ENCODE measurements around the gene SH2B2.

The SH2B2 gene

GRCh38 chr7:102253973-102254370 is 32.7 kb upstream of the SH2B2 start:
- ATAC-seq (ENCODE audit: insufficient read depth, low read depth): no peak
- Histone ChIP-seq H4K20me1 (ENCODE audit: insufficient read depth, low read length) (no peaks in the 10 kb centered on the region), H3K27ac (ENCODE audit: low read length) (no peak overlapping the region), H3K36me3 (ENCODE audit: insufficient read depth, low read length) (peaks cover 42% of the 10 kb centered on the region), H3K4me3 (ENCODE audit: low read depth in 1 of 2, low read length in 2 of 2) (no peak overlapping the region), H3K79me2 (ENCODE audit: insufficient read depth, low read length) (no peaks in the 10 kb centered on the region), H3K4me1 (ENCODE audit: insufficient read depth, low read length) (no peaks in the 10 kb centered on the region), H3K9ac (ENCODE audit: low read depth, low read length) (no peak overlapping the region), H3K4me2 (ENCODE audit: insufficient read depth, low read length) (no peak overlapping the region), H3K9me3 (ENCODE audit: insufficient read depth, low read length, severe bottlenecking) (no peaks in the 10 kb centered on the region), H3K27me3 (ENCODE audit: insufficient read depth, low read length, poor library complexity) (no peaks in the 10 kb centered on the region), H2AFZ (ENCODE audit: low read depth, low read length) (no peak overlapping the region)
- TF ChIP-seq CTCF (IDR thresholded peaks at IDR 0.05; ENCODE audit: borderline replicate concordance, extremely low read depth, low read length, poor library complexity, severe bottlenecking) (no peak), EZH2 (IDR thresholded peaks at IDR 0.05; ENCODE audit: borderline replicate concordance, low read depth, low read length, severe bottlenecking) (no peak)
- DNase-seq: no peak

GRCh38 chr7:102254521-102254920 is 32.1 kb upstream of the SH2B2 start:
- ATAC-seq (ENCODE audit: insufficient read depth, low read depth): no peak

GRCh38 chr7:102255501-102255900 is 31.2 kb upstream of the SH2B2 start:
- Histone ChIP-seq H3K4me1 (ENCODE audit: insufficient read depth, low read length) (no peaks in the 10 kb centered on the region), H2AFZ (ENCODE audit: low read depth, low read length) (no peak overlapping the region), H3K4me3 (ENCODE audit: low read depth in 1 of 2, low read length in 2 of 2) (no peak overlapping the region), H3K27ac (ENCODE audit: low read length) (no peak overlapping the region), H3K9ac (ENCODE audit: low read depth, low read length) (no peak overlapping the region), H4K20me1 (ENCODE audit: insufficient read depth, low read length) (no peaks in the 10 kb centered on the region), H3K79me2 (ENCODE audit: insufficient read depth, low read length) (no peaks in the 10 kb centered on the region), H3K4me2 (ENCODE audit: insufficient read depth, low read length) (no peak overlapping the region), H3K36me3 (ENCODE audit: insufficient read depth, low read length) (peaks cover 27% of the 10 kb centered on the region), H3K9me3 (ENCODE audit: insufficient read depth, low read length, severe bottlenecking) (no peaks in the 10 kb centered on the region), H3K27me3 (ENCODE audit: insufficient read depth, low read length, poor library complexity) (no peaks in the 10 kb centered on the region)
- DNase-seq (no peak), ATAC-seq (ENCODE audit: insufficient read depth, low read depth) (no peak)
- TF ChIP-seq CTCF (IDR thresholded peaks at IDR 0.05; ENCODE audit: borderline replicate concordance, extremely low read depth, low read length, poor library complexity, severe bottlenecking) (no peak), EZH2 (IDR thresholded peaks at IDR 0.05; ENCODE audit: borderline replicate concordance, low read depth, low read length, severe bottlenecking) (no peak)

More at GRCh38 chr7:102254521-102254920, 32.1 kb upstream of the SH2B2 start:
- no peaks in the 10 kb centered on the region for H4K20me1 ChIP-seq (ENCODE audit: insufficient read depth, low read length)
- no peak overlapping the region for H2AFZ ChIP-seq (ENCODE audit: low read depth, low read length)
- no peak overlapping the region for H3K27ac ChIP-seq (ENCODE audit: low read length)
- no peaks in the 10 kb centered on the region for H3K27me3 ChIP-seq (ENCODE audit: insufficient read depth, low read length, poor library complexity)
- peaks cover 37% of the 10 kb centered on the region for H3K36me3 ChIP-seq (ENCODE audit: insufficient read depth, low read length)
- no peak overlapping the region for H3K4me3 ChIP-seq (ENCODE audit: low read depth in 1 of 2, low read length in 2 of 2)
- no peaks in the 10 kb centered on the region for H3K9me3 ChIP-seq (ENCODE audit: insufficient read depth, low read length, severe bottlenecking)
- no peak overlapping the region for H3K9ac ChIP-seq (ENCODE audit: low read depth, low read length)
- H3K4me2 ChIP-seq (ENCODE audit: insufficient read depth, low read length): no peak overlapping the region
- TF ChIP-seq EZH2 (IDR thresholded peaks at IDR 0.05; ENCODE audit: borderline replicate concordance, low read depth, low read length, severe bottlenecking): no peak
- no peak for TF ChIP-seq CTCF (IDR thresholded peaks at IDR 0.05; ENCODE audit: borderline replicate concordance, extremely low read depth, low read length, poor library complexity, severe bottlenecking)
- H3K4me1 ChIP-seq (ENCODE audit: insufficient read depth, low read length): no peaks in the 10 kb centered on the region
- DNase-seq: no peak
- no peaks in the 10 kb centered on the region for H3K79me2 ChIP-seq (ENCODE audit: insufficient read depth, low read length)

- H3K4me3 ChIP-seq (ENCODE audit: low read depth in 1 of 2, low read length in 2 of 2): no peak overlapping the region
- H4K20me1 ChIP-seq (ENCODE audit: insufficient read depth, low read length): no peaks in the 10 kb centered on the region
- H3K36me3 ChIP-seq (ENCODE audit: insufficient read depth, low read length): peaks cover 26% of the 10 kb centered on the region
- ATAC-seq (ENCODE audit: insufficient read depth, low read depth) (no peak), DNase-seq (no peak)
- no peak overlapping the region for H3K27ac ChIP-seq (ENCODE audit: low read length)
- no peak for TF ChIP-seq EZH2 (IDR thresholded peaks at IDR 0.05; ENCODE audit: borderline replicate concordance, low read depth, low read length, severe bottlenecking)
- TF ChIP-seq CTCF (IDR thresholded peaks at IDR 0.05; ENCODE audit: borderline replicate concordance, extremely low read depth, low read length, poor library complexity, severe bottlenecking): no peak
- no peak overlapping the region for H3K4me2 ChIP-seq (ENCODE audit: insufficient read depth, low read length)
- no peaks in the 10 kb centered on the region for H3K4me1 ChIP-seq (ENCODE audit: insufficient read depth, low read length)
- no peak overlapping the region for H2AFZ ChIP-seq (ENCODE audit: low read depth, low read length)
- no peaks in the 10 kb centered on the region for H3K27me3 ChIP-seq (ENCODE audit: insufficient read depth, low read length, poor library complexity)
- no peaks in the 10 kb centered on the region for H3K9me3 ChIP-seq (ENCODE audit: insufficient read depth, low read length, severe bottlenecking)
- H3K79me2 ChIP-seq (ENCODE audit: insufficient read depth, low read length): no peaks in the 10 kb centered on the region
- no peak overlapping the region for H3K9ac ChIP-seq (ENCODE audit: low read depth, low read length)
Observed at GRCh38 chr7:102255916-102256315, 30.8 kb upstream of the SH2B2 start.

All from DND-41 (cell line).